Daoy (cell line): ENCODE results near the gene CLDN14. TPM values are rescaled to one million over a fixed set of nuclear protein-coding genes. Genes with fewer than 3 reads are reported as not detected.
"Not testable (repeated sequence)": the region's sequence is repeated elsewhere in the genome, so short reads cannot be mapped to it uniquely, and the experiment has no call there.

ENCODE experiments used
- DNase-seq: peaks from one replicate; pipeline ENCODE4 v3.0.0-alpha.2; 2015; ENCODE audit warnings: low read depth
- total RNA-seq: library from RNA; depleted of rRNA; stranded (reverse); fragments of >200 nt; shearing (Covaris generic); gene quantifications from 2 replicates; pipeline ENCODE4 v1.2.3, GENCODE V29; 2014

Gene CLDN14
- total RNA-seq, 1 experiment from 2014 or later = 1.3 TPM

DNA sequence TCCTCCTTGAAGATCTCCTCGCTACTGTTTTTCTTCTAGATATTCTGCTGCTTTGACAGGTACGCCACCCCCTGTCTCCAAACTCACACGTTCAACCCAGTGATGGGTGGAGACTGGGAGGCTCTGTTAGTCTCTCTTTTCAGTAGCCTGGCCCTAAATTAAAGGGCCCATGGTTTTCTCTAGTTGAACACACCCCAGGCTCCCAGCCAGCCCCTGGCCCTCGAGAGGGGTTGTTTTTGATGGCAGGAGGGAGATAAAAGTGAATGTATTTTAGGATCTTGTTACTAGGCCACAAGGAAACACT, 21.6 kb upstream of the CLDN14 start:
- DNase-seq = no peak

DNA sequence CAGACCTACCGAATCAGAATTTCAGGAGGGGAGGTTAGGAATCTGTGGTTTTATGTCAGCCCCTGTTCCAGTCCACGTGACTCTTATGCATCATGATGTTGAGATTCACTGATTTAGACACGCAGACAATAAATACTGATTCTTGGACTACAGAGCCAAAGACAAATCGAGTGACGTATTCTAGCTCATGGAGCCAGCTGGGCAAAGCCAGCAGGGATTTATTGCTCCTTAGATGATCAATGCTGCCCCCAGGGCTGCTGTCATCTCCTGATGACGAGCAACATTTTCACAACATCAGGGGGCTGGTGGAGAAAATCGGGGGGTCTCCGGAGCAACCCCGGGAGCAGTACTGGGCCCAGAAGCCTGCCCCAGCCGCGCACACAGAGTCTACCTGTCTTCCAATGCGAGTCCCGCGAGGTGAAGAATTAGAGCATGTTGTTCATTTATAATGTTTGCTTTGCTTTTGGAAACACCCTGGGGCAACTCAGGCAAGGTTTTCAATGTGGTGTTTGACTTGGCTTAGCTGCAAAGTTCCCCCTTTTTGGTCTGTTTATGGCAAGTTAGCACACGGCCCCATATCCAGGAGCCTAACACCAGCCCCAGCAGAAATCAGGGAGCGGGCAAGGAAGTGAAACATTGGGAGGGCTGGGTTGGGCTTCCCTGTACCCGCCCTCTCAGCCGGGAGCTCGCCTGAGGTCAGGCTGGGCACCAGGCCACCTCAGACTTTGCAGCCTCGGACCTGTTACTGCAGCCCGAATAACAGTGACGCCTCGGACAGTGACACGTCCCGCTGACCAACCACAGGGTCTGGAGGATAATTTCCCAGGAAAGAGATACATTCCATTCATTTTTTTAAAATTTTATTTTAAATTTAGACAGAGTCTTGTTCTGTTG, 19.9 kb upstream of the CLDN14 start:
- DNase-seq = peak; percentile 50

- DNase-seq = no peak
These were observed 14.6 kb upstream of the CLDN14 start for GRCh38 chr21:36494557-36494956.

- DNase-seq = peak; percentile 29
These were observed 11.4 kb upstream of the CLDN14 start for GRCh38 chr21:36491209-36491910.

DNA sequence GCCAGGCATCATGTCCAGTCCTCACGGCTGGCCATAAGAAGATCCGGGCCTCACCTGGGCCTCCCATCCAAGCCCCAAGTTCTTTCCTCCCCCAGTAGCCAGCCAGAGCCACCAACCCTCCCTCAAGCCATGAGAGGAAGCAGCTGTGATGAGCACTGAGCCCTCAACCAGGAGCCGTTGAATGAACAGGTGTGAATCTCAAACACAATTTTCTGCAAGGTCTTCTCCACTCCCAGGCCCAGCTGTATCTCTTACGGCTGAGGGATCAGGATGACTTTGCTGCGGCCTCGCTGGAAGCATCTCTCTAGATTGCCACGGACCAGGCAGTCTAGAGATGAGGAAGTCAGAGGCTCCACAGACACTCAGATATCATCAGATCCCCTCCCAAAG, 9.8 kb upstream of the CLDN14 start:
- no peak for DNase-seq

- DNase-seq = no peak
These were observed 9.3 kb upstream of the CLDN14 start for GRCh38 chr21:36489103-36489775.

DNA sequence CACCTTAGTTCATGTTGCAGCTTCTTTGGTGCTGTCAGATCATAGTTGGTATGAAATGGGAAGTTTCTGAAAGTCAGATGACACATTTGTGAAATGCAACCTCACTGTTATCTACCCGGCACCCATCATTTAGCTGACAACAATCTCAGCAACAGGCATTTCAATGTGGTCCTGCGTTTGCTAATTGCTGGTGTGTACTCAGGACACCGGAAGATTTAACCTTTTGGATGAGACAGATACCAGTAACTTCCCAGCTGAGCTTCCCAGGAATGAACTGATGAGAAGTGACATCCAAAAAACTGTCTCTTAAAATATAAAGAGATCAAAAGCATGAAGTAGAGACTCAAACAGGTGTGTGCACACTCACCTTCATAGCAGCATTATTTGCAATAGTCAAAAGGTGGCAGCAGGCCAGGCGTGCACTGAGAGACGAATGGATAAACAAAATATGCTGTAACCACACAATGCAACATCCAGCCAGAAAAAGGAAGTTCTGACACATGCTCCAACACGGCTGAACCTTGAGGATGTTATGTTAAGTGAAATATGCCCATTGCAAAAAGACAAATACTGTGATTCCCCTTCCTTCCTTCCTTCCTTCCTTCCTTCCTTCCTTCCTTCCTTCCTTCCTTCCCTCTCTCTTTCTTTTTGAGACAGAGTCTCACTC, 7.9 kb upstream of the CLDN14 start:
- DNase-seq = peak; percentile 56

DNA sequence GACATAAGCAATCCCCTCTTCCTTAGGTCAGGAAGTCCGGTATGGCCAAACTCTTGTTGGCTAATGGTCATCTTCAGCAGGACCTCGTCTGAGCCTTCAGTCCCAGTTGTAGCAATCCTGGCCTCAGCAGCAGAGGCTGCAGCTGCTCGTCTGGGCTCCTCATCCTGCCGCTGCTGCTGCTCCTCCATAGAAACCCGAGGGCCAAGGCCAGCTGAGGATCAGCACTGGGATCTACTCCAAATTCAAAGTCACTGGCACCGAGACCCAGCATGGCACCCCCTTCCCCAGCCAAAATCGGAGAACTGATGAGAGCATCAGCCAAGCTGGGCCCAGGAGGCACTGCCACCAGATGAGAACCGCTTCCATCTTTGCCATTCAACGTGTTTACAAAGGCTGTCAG, 6.3 kb upstream of the CLDN14 start:
- no peak for DNase-seq

GRCh38 chr21:36485476-36485875, 5.6 kb upstream of the CLDN14 start:
- no peak for DNase-seq

DNA sequence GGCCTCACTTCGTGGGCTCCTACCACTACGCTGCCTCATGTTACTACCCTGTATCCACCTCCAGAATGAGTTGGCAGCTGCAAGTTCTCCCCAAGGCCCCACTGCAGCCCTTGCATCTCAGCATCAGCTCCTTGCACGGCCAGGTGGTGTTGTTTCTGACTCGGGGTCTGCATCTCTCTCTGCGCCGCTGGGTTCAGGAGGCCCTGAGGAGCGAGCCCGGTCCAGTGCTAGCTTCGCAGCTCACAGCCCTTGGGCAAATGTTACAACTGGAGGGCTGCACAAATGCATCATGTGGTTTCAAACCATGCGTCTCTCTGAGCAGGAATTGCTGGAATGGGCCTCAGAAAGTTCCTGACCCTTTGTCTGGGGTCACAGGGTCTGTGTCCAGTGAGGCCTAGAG, 3.2 kb upstream of the CLDN14 start:
- no peak for DNase-seq

DNA sequence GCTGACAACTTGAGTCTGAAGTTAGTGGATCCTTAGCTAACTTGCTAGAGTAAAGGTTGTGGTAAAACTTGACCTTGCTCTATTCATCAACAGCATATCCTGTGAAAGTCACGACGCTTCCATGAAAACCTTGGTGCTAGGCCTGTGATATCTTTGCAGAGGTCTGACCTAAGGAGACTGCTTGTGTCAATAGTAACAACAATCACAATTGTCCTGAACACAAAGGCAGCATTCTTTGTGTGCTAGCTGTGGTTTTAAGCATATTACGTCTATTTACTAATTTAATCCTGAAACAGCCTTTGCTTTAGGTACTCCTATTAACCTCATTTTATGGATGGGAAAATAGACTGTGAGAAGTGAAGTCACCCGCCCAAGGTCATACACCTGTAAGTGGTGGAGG, 2.8 kb upstream of the CLDN14 start:
- DNase-seq = no peak

DNA sequence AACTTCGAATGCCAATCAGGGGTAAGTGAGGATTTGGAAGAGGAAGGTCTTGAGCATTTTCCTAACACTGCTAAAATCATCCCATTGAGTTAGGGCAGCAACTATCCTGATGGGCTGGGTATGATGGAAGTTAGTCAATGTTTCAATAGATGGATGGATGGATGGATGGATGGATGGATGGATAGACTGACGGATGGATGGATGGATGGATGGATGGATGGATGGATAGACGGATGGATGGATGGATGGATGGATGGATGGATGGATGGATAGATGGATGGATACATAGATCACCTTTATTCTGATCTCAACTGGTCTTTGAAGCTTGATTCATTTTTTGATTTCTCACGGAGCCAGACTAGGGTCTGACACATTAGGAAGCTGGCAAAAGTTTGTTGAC, 2.3 kb upstream of the CLDN14 start:
- no peak for DNase-seq

DNA sequence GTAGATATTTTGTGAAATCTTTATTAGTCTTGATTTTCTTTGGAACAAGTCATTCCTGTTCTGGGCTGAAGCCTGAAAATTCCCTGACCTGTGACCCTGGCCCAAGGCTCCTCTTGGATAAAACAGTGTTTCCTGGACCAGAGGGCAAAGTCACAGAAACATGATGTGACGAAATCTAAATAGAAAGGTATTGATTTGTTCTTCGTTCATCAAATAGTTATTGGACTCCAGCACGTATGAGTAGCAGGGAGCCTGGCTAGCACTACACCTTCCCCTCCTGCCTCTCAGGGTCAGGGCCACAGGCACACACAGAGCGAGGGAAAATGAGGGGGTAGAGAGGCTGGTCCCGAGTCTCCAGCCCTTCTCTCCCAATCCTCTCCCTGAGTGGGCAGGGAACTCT, 1.7 kb upstream of the CLDN14 start:
- no peak for DNase-seq

DNA sequence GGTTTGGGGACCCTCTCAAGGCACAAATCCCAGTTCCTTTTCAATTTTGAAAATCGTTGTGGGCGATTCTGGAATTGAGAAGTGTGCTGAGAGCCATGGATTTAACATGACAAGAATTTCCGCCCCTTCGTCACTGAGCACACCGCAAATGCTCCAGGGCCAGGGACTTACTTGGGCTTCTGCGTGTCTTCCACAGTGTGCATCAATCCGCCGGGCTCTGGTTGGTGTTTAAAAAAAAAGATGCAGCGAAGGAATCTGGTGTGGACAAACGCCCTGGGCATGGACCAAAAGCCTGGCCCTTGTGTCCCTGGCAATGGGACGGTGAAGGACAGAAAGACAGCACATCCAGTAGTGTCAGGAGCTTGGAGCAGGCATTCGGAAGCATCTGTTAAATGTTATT, 696 bp upstream of the CLDN14 start:
- DNase-seq = no peak

DNA sequence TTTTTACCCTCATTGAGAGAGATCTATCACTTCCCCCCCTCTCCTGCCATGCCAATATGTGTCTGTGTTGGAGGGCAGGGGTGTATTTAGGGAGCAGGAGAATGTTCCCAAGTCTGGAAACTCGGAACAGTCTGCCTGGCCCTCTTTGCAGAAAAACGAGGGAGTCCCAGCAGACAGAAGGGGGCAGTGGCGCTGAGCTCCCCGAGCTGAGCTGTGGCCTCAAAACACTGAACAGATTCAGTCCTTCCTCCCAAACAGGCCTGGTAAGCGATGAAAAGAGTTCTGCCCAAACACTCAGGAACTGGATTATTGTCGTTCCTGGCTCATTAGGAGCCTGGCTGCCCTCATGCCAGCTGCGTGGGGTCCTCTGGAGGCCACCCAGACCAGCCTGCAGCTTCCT, 981 bp downstream of the CLDN14 start:
- DNase-seq = peak; percentile 66

- peak; percentile 92 for DNase-seq
These were observed 1.7 kb downstream of the CLDN14 start for GRCh38 chr21:36478207-36478701.

GRCh38 chr21:36477559-36477958, 2.4 kb downstream of the CLDN14 start:
- no peak for DNase-seq

GRCh38 chr21:36477001-36477400, 2.9 kb downstream of the CLDN14 start:
- DNase-seq = no peak

DNA sequence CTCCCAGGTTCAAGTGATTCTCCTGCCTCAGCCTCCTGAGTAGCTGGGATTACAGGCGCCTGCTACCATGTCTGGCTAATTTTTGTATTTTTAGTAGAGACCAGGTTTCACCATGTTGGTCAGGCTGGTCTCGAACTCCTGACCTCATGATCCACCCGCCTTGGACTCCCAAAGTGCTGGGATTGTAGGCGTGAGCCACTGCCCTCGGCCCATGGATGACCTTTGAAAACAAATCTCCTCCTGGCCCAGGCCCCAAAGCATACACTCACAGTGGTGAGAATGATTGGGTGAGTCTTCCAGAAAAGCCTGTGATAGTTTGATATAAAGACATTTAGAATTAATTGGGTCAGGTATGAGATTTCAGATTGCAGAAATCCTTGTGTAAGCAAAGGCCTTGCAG, 3.4 kb downstream of the CLDN14 start:
- not testable (repeated sequence) for DNase-seq

DNA sequence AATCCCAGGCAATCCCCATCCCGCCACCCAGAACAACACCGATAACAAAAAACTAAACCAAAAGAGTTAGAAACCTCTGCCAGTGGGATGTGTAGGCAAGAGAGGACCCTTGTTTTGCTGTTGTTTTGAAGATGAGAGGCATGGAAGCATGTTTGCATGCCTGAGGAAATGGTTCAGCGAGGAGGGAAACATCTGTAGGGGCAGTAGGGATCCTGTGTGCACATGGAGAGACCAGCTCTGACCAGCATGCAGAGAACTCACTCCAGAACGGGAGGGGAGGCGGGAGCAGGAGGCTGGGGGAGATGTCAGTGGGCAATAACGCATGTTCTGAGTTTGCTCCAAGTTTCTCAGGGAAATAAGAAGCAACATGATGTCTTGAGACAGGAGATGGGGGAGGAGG, 5.3 kb downstream of the CLDN14 start:
- no peak for DNase-seq

- no peak for DNase-seq
These were observed 6.7 kb downstream of the CLDN14 start for GRCh38 chr21:36473203-36473602.

DNA sequence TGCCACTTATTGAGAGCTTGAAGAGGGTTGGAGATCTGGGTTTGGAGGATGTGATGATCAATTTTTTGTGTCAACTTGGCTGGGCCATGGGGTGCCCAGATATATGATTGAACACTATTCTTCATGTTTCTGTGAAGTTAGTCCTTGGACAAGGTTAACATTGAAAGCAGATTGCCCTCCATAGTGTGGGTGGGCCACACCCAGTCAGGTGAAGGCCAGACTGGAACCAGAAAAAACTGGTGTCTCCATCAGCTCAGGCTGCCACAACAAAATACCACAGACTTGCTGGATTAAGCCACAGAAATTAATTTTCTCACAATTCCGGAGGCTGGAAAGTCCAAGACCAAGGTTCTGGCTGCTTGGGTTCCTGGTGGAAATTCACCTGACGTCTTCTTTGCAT, 7.5 kb downstream of the CLDN14 start:
- DNase-seq = no peak
